Skeletal muscle satellite cell (primary cell): ENCODE data around the gene TBXAS1.

Source experiments
- H3K27me3 ChIP-seq: 2 replicates; pipeline ENCODE4 v1.7.0; 2013; ENCODE audit warnings: low read length; ENCODE audit not compliant: control insufficient read depth, insufficient read depth
- H3K36me3 ChIP-seq: 2 replicates; pipeline ENCODE4 v1.7.0; 2013; ENCODE audit warnings: mild to moderate bottlenecking, control low read depth, low read length; ENCODE audit not compliant: insufficient read depth
- H3K4me1 ChIP-seq: 2 replicates; pipeline ENCODE4 v1.7.0; 2013; ENCODE audit warnings: low read length; ENCODE audit not compliant: control insufficient read depth, insufficient read depth
- H3K4me2 ChIP-seq: 2 replicates; pipeline ENCODE4 v1.7.0; 2013; ENCODE audit warnings: mild to moderate bottlenecking, low read length
- H3K4me3 ChIP-seq: 2 replicates; pipeline ENCODE4 v1.7.0; 2013; ENCODE audit warnings: low read length
- H3K9ac ChIP-seq: 2 replicates; pipeline ENCODE4 v1.7.0; 2013; ENCODE audit warnings: mild to moderate bottlenecking, low read depth, low read length, moderate library complexity
- H3K9me3 ChIP-seq: replicated peaks from 2 replicates; pipeline ENCODE4 v1.7.0; 2013; ENCODE audit warnings: mild to moderate bottlenecking, control low read depth, low read length

TBXAS1 gene

DNA sequence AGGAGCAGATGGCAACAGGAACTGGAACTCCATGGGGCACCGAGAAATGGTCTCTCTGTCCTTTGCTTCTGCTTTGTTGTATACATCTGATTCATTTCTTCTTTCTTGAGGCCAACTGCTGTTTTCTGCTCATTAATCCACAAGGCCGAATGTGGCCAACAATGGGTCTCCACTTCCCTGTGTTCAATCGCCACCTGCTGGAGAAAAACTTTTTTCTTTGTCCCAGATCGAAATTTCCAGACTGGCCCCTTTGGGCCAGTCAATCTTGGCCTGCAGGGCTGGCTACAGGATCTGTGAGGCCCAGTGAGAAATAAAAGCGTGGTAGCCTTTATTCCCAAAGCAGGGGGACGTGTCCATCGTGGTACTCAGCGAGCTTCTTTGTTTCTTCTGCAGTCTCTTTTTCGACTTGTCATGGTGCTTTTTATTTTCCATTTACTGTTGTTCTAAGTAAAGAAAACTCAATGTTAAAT is 174.9 kb downstream of the TBXAS1 start:
- no peaks in the 10 kb centered on the region for H3K36me3 ChIP-seq
- no peak overlapping the region for H3K4me2 ChIP-seq
- H3K4me3 ChIP-seq, result no peak overlapping the region
- H3K4me1 ChIP-seq, result no peaks in the 10 kb centered on the region
- H3K27me3 ChIP-seq, result peaks cover 5% of the 10 kb centered on the region
- H3K9ac ChIP-seq, result no peak overlapping the region
- H3K9me3 ChIP-seq, result no peaks in the 10 kb centered on the region

DNA sequence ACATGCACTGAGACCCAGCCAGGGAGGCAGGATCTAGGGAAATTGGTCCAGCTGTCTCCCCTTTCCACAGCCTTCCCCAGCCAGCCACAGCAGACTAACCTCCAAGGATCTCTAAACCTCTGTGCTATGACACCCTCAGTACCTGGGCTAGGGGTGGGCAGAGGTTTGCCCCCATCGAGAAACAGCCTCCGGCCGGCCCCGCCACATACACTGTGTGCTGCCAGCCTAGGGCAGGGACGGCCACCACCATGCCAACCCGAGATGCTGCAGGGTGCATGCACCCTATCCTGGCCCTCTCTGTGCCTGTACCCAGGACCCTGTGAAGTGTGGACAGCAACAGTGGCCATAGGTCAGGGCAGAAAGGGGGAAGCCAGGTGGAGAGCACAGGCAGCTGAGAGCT is 175.6 kb downstream of the TBXAS1 start:
- Histone ChIP-seq H3K4me3 (no peak overlapping the region), H3K36me3 (no peaks in the 10 kb centered on the region), H3K27me3 (peaks cover 5% of the 10 kb centered on the region), H3K9me3 (no peaks in the 10 kb centered on the region), H3K4me2 (no peak overlapping the region), H3K4me1 (no peaks in the 10 kb centered on the region), H3K9ac (no peak overlapping the region)

DNA sequence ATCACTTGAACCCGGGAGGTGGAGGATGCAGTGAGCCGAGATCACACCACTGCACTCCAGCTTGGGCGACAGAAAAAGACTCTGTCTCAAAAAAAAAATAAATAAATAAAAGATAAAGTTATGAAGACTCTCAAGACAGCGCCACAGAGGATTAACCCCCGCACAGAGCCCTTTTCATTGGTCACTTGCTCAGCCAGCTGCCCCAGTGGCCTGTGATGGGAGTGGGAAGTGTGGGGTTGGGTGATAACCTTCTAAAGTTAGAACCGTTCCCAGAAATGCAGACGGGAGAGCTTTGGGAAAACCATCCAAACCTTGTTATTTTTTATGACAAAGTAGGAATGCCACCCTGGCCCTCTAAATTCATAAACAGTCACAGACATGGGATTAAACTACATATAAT is 176.3 kb downstream of the TBXAS1 start:
- no peaks in the 10 kb centered on the region for H3K9me3 ChIP-seq
- H3K36me3 ChIP-seq, result no peaks in the 10 kb centered on the region
- H3K4me3 ChIP-seq, result no peak overlapping the region
- peaks cover 7% of the 10 kb centered on the region for H3K27me3 ChIP-seq
- H3K9ac ChIP-seq, result no peak overlapping the region
- H3K4me2 ChIP-seq, result no peak overlapping the region
- no peaks in the 10 kb centered on the region for H3K4me1 ChIP-seq

DNA sequence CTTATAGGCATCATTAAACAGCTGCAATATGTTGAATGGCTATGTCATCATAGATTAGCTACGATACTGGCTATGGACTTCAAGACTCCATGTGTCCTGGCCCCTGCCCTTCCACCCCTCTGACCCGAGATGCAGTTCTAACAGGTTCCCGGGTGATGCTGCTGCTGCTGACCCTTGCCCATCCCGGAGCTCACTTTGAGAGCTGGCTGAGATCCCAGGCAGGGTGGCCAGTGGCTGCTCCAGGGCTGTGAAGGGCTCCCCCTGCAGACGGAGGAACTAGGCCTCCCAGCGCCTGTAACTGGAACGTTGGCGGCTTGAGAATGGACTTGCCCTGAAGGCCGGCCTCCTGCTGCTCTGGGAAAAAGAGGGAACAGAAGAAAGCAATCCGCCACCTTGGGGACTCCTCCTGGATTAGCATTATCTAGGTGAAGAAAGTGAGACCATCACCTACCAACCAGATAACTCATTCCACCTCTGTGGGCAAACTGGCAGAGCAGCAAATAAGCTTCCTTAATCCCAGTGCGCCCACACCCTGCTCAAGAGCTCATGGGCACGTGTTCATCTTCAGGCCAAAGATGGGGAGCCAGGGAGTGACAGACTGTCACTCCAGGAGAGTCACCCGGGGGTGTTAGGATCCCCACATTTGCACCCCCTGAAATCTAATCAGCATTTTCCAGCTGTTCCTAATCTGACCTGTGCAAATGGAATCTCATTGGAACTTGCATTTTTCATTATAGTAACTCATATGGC is 176.9 kb downstream of the TBXAS1 start:
- H3K27me3 ChIP-seq, result peaks cover 13% of the 10 kb centered on the region
- no peaks in the 10 kb centered on the region for H3K9me3 ChIP-seq
- H3K4me2 ChIP-seq, result no peak overlapping the region
- H3K4me1 ChIP-seq, result no peaks in the 10 kb centered on the region
- no peak overlapping the region for H3K4me3 ChIP-seq
- no peaks in the 10 kb centered on the region for H3K36me3 ChIP-seq
- H3K9ac ChIP-seq, result no peak overlapping the region

DNA sequence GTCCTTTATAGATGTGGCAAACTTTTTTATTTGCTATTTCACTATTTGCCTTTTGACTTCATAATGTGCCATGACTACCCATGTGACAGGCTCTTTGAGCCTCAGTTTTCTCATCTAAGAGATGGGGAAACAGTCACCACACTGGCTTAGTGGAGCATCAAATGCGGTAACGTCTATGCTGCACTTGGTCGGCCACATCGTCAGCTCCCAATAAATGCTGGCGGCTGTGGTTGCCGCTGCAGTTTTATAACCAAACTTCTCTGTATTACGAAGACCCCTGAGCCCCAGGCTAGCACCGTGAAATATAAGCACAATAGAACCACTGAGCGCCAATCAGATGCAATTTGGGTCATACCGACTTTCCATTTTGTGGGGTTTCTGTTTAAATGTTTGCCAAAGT is 177.5 kb downstream of the TBXAS1 start:
- H3K4me2 ChIP-seq, result no peak overlapping the region
- no peak overlapping the region for H3K9ac ChIP-seq
- no peaks in the 10 kb centered on the region for H3K9me3 ChIP-seq
- H3K4me3 ChIP-seq, result no peak overlapping the region
- H3K4me1 ChIP-seq, result no peaks in the 10 kb centered on the region
- peaks cover 18% of the 10 kb centered on the region for H3K27me3 ChIP-seq
- H3K36me3 ChIP-seq, result no peaks in the 10 kb centered on the region

DNA sequence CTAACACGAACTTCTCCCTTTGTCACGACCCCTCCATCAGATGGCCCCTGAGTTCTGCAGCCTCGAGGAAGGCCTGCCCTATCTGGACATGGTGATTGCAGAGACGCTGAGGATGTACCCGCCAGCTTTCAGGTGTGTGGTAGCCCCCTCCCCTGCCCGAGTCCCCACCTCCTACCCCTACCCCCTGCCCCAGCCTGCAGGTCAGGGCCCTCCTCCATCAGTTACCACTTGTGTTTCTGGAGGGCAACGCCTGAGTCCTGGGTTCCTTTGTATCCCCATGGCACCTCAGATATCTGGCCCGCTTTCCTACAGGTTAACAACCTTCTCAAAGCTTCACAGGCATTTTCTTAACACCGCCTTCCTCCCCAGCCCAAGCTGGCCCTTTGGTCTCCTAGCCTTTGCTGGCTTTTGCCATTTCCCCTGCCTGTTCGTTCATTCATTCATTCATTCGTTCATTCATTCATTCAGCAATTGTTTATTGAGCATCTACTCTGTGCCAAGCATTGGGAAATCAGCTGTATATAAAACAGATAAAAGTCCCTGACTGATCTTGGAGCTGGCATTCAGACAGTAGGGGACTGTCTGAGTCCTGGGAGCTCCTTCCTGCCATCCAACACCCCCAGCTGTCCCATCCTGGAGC is 178.1 kb downstream of the TBXAS1 start:
- Histone ChIP-seq H3K4me1 (no peaks in the 10 kb centered on the region), H3K9me3 (no peaks in the 10 kb centered on the region), H3K36me3 (no peaks in the 10 kb centered on the region), H3K9ac (no peak overlapping the region), H3K4me2 (no peak overlapping the region), H3K27me3 (peaks cover 24% of the 10 kb centered on the region), H3K4me3 (no peak overlapping the region)

DNA sequence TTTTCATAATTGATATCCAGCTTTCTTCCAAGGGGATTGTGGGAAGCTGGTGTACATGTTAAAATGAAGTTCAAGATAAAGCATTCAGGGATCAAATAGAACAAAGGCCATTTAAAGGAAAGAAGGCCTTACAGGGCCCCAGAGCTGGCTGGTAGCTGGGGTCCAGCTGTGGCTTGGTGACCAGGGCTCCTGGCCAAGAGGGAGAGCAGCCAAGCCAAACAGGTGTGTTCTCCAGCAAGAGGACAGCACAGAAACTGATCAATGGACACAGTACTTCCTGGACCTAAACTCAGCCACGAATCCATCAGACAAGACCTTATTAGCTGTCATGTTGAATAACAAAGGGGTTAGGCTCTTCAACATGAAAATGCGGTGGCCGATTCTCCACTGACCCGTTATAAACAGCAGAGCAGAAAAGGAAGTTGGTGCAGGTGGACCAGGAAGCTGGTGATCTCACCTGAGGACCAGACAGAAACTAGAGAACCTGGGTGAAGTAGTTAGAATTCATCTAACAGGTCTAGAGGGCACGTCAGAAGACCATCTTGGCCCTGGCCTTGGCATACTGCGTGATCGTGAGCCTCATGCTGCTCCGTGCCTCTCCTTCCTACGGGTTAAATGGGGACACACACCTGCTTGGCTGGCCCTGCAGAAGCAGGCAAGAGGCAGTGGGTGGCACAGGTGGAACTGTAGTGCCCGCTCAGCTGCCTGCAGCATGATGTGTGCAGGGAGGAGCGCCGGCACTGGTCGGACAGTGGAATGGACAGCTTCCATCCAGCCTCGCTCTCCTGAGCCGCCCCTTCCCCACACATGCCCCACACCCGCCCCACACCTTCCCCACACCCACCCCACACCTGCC is 179.9 kb downstream of the TBXAS1 start:
- Histone ChIP-seq H3K27me3 (peaks cover 40% of the 10 kb centered on the region), H3K4me1 (no peaks in the 10 kb centered on the region), H3K4me2 (no peak overlapping the region), H3K36me3 (no peaks in the 10 kb centered on the region), H3K9ac (no peak overlapping the region), H3K4me3 (no peak overlapping the region), H3K9me3 (no peaks in the 10 kb centered on the region)

DNA sequence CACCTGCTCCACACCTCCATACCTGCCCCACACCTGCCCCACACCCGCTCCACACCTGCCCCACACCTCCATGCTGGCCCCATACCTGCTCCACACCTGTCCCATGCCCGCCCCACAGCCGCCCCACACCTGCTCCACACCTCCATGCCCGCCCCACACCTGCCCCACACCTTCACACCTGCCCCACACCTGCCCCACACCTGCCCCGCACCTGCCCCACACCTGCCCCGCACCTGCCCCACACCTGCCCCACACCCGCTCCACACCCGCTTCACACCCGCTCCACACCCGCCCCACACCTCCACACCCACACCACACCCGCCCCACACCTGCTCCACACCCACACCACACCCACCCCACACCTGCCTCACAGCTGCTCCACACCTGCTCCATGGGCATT is 180.7 kb downstream of the TBXAS1 start:
- Histone ChIP-seq H3K27me3 (peaks cover 46% of the 10 kb centered on the region), H3K9me3 (no peaks in the 10 kb centered on the region), H3K4me3 (no peak overlapping the region), H3K36me3 (no peaks in the 10 kb centered on the region), H3K4me2 (no peak overlapping the region), H3K9ac (no peak overlapping the region), H3K4me1 (no peaks in the 10 kb centered on the region)

DNA sequence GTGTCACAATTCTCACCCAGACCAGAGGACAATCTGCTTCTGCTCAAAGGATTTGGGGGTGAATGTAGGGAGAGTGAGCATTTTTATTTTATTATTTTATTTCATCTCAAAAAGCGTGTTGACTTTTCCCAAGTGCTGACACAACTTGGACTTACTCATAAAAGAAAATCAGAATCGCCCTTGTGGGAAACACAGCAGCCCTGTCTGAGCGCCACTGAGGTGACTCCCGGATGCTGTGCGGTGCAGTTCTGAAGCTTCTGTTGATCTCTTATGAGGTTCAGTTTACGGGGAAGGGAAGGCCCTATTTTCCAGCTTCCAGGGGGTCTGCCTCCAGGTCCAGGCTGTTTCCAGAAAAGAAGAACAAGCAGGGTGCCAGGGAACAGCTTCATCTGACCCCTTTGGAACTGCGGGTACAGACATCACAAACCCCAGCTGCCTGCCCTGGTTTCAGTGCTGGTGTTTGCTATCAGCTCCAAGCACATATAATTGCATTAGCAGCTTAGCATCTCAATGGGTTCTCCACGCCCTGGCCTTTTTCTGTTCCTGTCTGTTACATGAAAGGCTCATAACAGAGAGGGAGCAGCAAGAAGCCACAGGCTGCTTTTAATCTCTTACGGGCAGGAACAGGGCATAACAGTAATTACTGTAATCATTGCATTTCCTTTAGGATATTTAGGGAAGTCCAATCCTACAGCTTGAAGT is 181.3 kb downstream of the TBXAS1 start:
- no peak overlapping the region for H3K9ac ChIP-seq
- H3K36me3 ChIP-seq, result no peaks in the 10 kb centered on the region
- H3K9me3 ChIP-seq, result no peaks in the 10 kb centered on the region
- H3K4me3 ChIP-seq, result no peak overlapping the region
- H3K4me2 ChIP-seq, result no peak overlapping the region
- no peaks in the 10 kb centered on the region for H3K4me1 ChIP-seq
- H3K27me3 ChIP-seq, result peaks cover 51% of the 10 kb centered on the region

DNA sequence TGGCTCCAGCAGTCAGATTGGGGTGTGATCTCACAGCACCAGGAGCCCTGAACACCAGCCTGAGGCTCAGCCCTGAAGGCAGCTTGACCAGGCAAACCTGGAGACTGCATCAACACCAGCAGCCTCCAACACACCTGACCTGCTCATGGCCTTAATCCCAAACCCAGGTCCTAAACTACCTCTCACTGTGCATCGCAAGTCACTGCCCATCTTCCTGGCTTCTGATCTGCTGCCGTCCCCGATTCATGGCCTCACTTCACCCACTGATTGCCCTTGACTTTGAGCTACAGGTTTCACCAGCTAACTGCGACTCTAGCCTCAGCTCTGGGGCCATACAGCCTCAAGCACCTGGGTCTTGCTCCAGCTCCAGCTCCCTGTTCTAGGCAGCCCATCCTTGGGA is 184.6 kb downstream of the TBXAS1 start:
- Histone ChIP-seq H3K36me3 (no peaks in the 10 kb centered on the region), H3K4me1 (no peaks in the 10 kb centered on the region), H3K9me3 (no peaks in the 10 kb centered on the region), H3K9ac (no peak overlapping the region), H3K27me3 (peaks cover 63% of the 10 kb centered on the region), H3K4me3 (no peak overlapping the region), H3K4me2 (no peak overlapping the region)

DNA sequence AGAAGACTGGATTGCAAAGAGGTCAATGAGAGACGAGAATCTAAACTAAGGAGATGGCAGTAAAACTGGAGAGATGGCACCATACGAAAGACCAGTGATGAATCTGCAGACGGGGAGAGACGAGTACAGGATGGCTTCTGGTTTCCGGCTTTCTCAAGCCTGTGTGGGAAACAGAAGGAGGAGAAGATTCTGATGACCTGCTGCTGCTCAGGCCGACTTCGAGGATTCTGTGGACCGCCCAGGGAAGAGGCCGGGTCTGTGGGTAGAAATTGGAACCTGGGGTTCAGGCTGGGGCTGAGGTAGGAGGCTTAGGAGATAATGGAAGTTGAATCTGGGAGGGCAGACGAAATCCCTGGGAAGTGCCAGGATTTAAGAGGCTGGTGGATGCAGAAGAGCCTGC is 185.1 kb downstream of the TBXAS1 start:
- Histone ChIP-seq H3K4me3 (no peak overlapping the region), H3K36me3 (no peaks in the 10 kb centered on the region), H3K27me3 (peaks cover 67% of the 10 kb centered on the region), H3K4me1 (no peaks in the 10 kb centered on the region), H3K9me3 (no peaks in the 10 kb centered on the region), H3K4me2 (no peak overlapping the region), H3K9ac (no peak overlapping the region)
